B cell (primary cell): Measurements from ENCODE around the gene ZNF774. TPM values are rescaled to one million over a fixed set of nuclear protein-coding genes. Genes with fewer than 3 reads are reported as not detected.

ENCODE experiments used
- ATAC-seq: fragments of 200-7000 bp; cut with Tn5 transposase; one replicate; pipeline ENCODE4 v1.10.0; 2021; ENCODE audit warnings: low read depth, mild to moderate bottlenecking, moderate number of reproducible peaks, moderate library complexity
- CTCF ChIA-PET: fragments of 350-600 bp; sonication (Branson Sonifier 250); formaldehyde crosslinking; loops from one replicate; lab custom pipeline; 2021; ENCODE audit warnings: antibody characterized with exemption, inconsistent platforms; lab: Charles Lee
- POLR2A ChIA-PET: fragments of 350-600 bp; sonication (Branson Sonifier 250); formaldehyde crosslinking; loops from one replicate; lab custom pipeline; 2021; ENCODE audit warnings: antibody characterized with exemption; lab: Charles Lee
- DNase-seq: peaks from one replicate; pipeline ENCODE4 v3.0.0; 2013
- H2AFZ ChIP-seq: 2 replicates; pipeline ENCODE4 v1.6.1; 2012; ENCODE audit warnings: mild to moderate bottlenecking, low read depth, low read length; ENCODE audit not compliant: insufficient read depth, poor library complexity, severe bottlenecking
- H3K27ac ChIP-seq, 2 donors: 1 replicate in 1 of 2; 2 replicates in 1 of 2; pipeline ENCODE4 v1.5.1; 2012 to 2013; ENCODE audit warnings: low read length in 2 of 2, mild to moderate bottlenecking in 2 of 2, moderate library complexity in 1 of 2
- H3K27me3 ChIP-seq, 4 experiments: fragments of 200-600 bp in 1 of 4; sonication (generic) in 1 of 4; replicated peaks in 1 of 4; 1 replicate in 2 of 4; 2 replicates in 2 of 4; pipeline versions ENCODE4 v1.6.1 to v1.7.0; 2013 to 2016; ENCODE audit warnings: low read length in 3 of 4, mild to moderate bottlenecking in 2 of 4, mixed read lengths in 1 of 4, moderate library complexity in 1 of 4; ENCODE audit not compliant: insufficient read depth in 4 of 4, control insufficient read depth in 3 of 4; ENCODE audit errors: control extremely low read depth in 1 of 4
- H3K36me3 ChIP-seq, 2 experiments: replicated peaks in 1 of 2; 1 replicate in 1 of 2; 2 replicates in 1 of 2; pipeline versions ENCODE4 v1.6.1 to v1.7.1; 2013; ENCODE audit warnings: low read length in 1 of 2; ENCODE audit not compliant: insufficient read depth in 2 of 2, control insufficient read depth in 1 of 2; ENCODE audit errors: control extremely low read depth in 1 of 2, extremely low read depth in 1 of 2
- H3K4me1 ChIP-seq, 2 donors: fragments of 200-600 bp in 1 of 2; sonication (generic) in 1 of 2; 1 replicate in 1 of 2; 2 replicates in 1 of 2; pipeline versions ENCODE4 v1.5.1 to v1.6.1; 2013 to 2017; ENCODE audit warnings: low read length in 2 of 2; ENCODE audit not compliant: control insufficient read depth in 2 of 2, insufficient read depth in 2 of 2
- H3K4me2 ChIP-seq: replicated peaks from 2 replicates; pipeline ENCODE3; 2012; ENCODE audit warnings: mild to moderate bottlenecking, low read depth, low read length; ENCODE audit not compliant: poor library complexity, severe bottlenecking
- H3K4me3 ChIP-seq, 5 experiments: fragments of 200-600 bp in 1 of 5; sonication (generic) in 1 of 5; 1 replicate in 3 of 5; 2 replicates in 2 of 5; pipeline versions ENCODE4 v1.5.1 to v1.7.0; 2011 to 2016; ENCODE audit warnings: low read length in 4 of 5, mild to moderate bottlenecking in 4 of 5, low read depth in 2 of 5, control low read depth in 1 of 5, moderate library complexity in 1 of 5; ENCODE audit not compliant: insufficient read depth in 1 of 5; ENCODE audit errors: control extremely low read depth in 1 of 5, extremely low read depth in 1 of 5
- H3K79me2 ChIP-seq: fragments of 200-600 bp; sonication (generic); one replicate; pipeline ENCODE4 v1.6.0; 2016; ENCODE audit warnings: low read length; ENCODE audit not compliant: control insufficient read depth, insufficient read depth
- H3K9ac ChIP-seq: fragments of 200-600 bp; sonication (generic); 2 replicates; pipeline ENCODE4 v1.6.1; 2017; ENCODE audit warnings: mild to moderate bottlenecking, low read length, moderate library complexity
- H3K9me3 ChIP-seq, 3 donors: one replicate each; pipeline versions ENCODE4 v1.6.1 to v1.7.1; 2013; ENCODE audit warnings: low read length in 2 of 3; ENCODE audit not compliant: control insufficient read depth in 2 of 3, insufficient read depth in 1 of 3; ENCODE audit errors: control extremely low read depth in 1 of 3
- H4K20me1 ChIP-seq: 2 replicates; pipeline ENCODE4 v1.6.0; 2012; ENCODE audit warnings: mild to moderate bottlenecking, low read length; ENCODE audit not compliant: insufficient read depth, control insufficient read depth, poor library complexity, severe bottlenecking
- H3K27ac Mint-ChIP-seq: one replicate; pipeline ENCODE4 v1.8.0; 2021; ENCODE audit warnings: mixed read lengths
- H3K27me3 Mint-ChIP-seq: one replicate; pipeline ENCODE4 v1.8.0; 2021; ENCODE audit warnings: mixed read lengths
- H3K4me1 Mint-ChIP-seq: one replicate; pipeline ENCODE4 v1.8.0; 2021; ENCODE audit warnings: mixed read lengths
- H3K4me3 Mint-ChIP-seq: one replicate; pipeline ENCODE4 v1.8.0; 2021; ENCODE audit warnings: mixed read lengths
- H3K9me3 Mint-ChIP-seq: one replicate; pipeline ENCODE4 v1.8.0; 2022; ENCODE audit warnings: mixed read lengths; ENCODE audit not compliant: insufficient read depth
- EZH2 ChIP-seq: IDR thresholded peaks from 2 replicates; pipeline ENCODE4 v1.6.1; 2012; ENCODE audit warnings: borderline replicate concordance, low read depth, mild to moderate bottlenecking, moderate library complexity, low read length; ENCODE audit not compliant: insufficient read depth, poor library complexity, severe bottlenecking
- WGBS: methylation state at CpG from one replicate; pipeline ENCODE4 v1.1.5; 2013; ENCODE audit warnings: missing lambda C conversion rate; ENCODE audit not compliant: insufficient coverage; 5-methylcytosine and 5-hydroxymethylcytosine counted together
- intact Hi-C: fragments of 100-400 bp; cut with micrococcal nuclease; formaldehyde crosslinking; loops from one replicate; pipeline ENCODE4 v1.10.0; 2022
- polyA plus RNA-seq: library from polyadenylated mRNA; depleted of rRNA; stranded (reverse); fragments of >200 nt; gene quantifications from 2 replicates; pipeline ENCODE4 v1.2.3, GENCODE V29; 2012
- total RNA-seq, 2 donors: library from RNA; stranded (reverse); fragments of 120-200 nt in 1 of 2; gene quantifications; 1 replicate in 1 of 2; 2 replicates in 1 of 2; pipeline versions ENCODE4 v1.2.3 to v1.2.4, GENCODE V29; 2013 to 2022
- TF ChIP-seq, protein P1 (sequence below): fragments of 200-600 bp; IDR thresholded peaks from one replicate; pipeline ENCODE4 v1.8.0; 2022; ENCODE audit warnings: antibody characterized with exemption, mild to moderate bottlenecking

ZNF774 gene
- total and polyA plus RNA-seq, 2 donors (not counting 1 experiment from before 2014, with no cell fraction given) = 0.19 to 0.54 TPM

DNA sequence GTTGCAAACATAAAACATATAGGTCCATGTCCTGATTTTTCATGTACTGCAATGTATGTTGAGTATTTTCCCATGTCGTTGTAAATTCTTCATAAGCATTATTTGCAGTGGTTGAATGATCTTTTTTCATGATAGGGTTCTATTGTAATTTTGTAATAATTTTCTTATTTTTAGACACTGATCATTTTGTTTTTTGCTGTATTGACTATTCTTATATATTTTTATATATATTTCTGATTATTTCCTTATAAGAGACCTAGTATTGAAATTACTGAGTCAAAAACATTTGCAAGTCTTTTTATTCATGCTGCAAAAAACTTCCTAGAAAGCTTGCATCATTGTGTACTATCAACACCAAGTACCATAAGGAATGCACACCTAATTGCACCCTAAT lies 31.2 kb upstream of the ZNF774 start:
- ATAC-seq = no peak
- no CpG with 5 or more reads among the region's 1 CpG for WGBS
- no peak overlapping the region for H3K27ac Mint-ChIP-seq
- Histone ChIP-seq H3K4me1 (peaks cover 3 to 7% of the 10 kb centered on the region in 2 donors), H3K9me3 (no peaks in the 10 kb centered on the region), H3K79me2 (no peaks in the 10 kb centered on the region), H3K4me3 (no peak overlapping the region), H3K27me3 (no peaks in the 10 kb centered on the region), H4K20me1 (no peaks in the 10 kb centered on the region), H3K4me2 (no peak overlapping the region), H2AFZ (no peak overlapping the region), H3K27ac (no peak overlapping the region), H3K36me3 (no peaks in the 10 kb centered on the region), H3K9ac (no peak overlapping the region)
- H3K27me3 Mint-ChIP-seq = peaks cover 3% of the 10 kb centered on the region
- H3K4me1 Mint-ChIP-seq = peaks cover 5% of the 10 kb centered on the region
- TF ChIP-seq EZH2 = no peak
- TF ChIP-seq, protein P1, sequence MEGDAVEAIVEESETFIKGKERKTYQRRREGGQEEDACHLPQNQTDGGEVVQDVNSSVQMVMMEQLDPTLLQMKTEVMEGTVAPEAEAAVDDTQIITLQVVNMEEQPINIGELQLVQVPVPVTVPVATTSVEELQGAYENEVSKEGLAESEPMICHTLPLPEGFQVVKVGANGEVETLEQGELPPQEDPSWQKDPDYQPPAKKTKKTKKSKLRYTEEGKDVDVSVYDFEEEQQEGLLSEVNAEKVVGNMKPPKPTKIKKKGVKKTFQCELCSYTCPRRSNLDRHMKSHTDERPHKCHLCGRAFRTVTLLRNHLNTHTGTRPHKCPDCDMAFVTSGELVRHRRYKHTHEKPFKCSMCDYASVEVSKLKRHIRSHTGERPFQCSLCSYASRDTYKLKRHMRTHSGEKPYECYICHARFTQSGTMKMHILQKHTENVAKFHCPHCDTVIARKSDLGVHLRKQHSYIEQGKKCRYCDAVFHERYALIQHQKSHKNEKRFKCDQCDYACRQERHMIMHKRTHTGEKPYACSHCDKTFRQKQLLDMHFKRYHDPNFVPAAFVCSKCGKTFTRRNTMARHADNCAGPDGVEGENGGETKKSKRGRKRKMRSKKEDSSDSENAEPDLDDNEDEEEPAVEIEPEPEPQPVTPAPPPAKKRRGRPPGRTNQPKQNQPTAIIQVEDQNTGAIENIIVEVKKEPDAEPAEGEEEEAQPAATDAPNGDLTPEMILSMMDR = no peak
- H3K4me3 Mint-ChIP-seq = no peak overlapping the region
- intact Hi-C loops = loop anchor here (1.0 kb wide), 3 partner anchors 161 to 564 kb away; no protein-coding TSS in a partner anchor
- no peaks in the 10 kb centered on the region for H3K9me3 Mint-ChIP-seq
- no peak for DNase-seq
- CTCF ChIA-PET = interaction anchor here (0.7 to 4.7 kb wide), 33 partner anchors 10 to 951 kb away, joined by 3 to 89 read pairs (median 6); partner anchors contain the start of genes HDDC3, SEMA4B, TTLL13 and UNC45A
- POLR2A ChIA-PET = no interaction called here

DNA sequence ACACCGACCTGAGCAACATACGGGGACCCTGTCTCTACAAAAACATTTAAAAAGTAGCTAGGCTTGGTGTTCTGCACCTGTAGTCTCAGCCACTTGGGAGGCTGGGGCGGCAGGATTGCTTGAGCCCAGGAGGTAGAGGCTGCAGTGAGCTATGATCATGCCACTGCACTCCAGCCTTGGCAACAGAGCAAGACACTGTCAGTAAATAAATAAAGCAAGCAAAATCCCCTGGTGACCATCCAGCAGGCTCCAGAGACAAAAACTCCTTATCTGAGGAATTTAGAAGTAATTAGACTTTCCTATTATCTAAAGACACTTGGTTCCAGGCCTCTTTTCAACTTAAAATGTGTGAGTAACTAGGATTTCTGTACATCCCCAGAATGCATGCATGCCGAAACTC lies 29.5 kb upstream of the ZNF774 start:
- Mint-ChIP-seq H3K27me3 (peaks cover 3% of the 10 kb centered on the region), H3K4me3 (no peak overlapping the region), H3K9me3 (no peaks in the 10 kb centered on the region), H3K4me1 (peaks cover 5% of the 10 kb centered on the region), H3K27ac (no peak overlapping the region)
- Histone ChIP-seq H4K20me1 (no peaks in the 10 kb centered on the region), H3K4me1 (peaks cover 3 to 7% of the 10 kb centered on the region in 2 donors), H3K27me3 (no peaks in the 10 kb centered on the region), H3K9ac (no peak overlapping the region), H3K27ac (no peak overlapping the region), H3K9me3 (no peaks in the 10 kb centered on the region), H2AFZ (no peak overlapping the region), H3K4me3 (no peak overlapping the region), H3K79me2 (no peaks in the 10 kb centered on the region), H3K36me3 (no peaks in the 10 kb centered on the region), H3K4me2 (no peak overlapping the region)
- DNase-seq (no peak), ATAC-seq (no peak)
- intact Hi-C loops = no loop called here
- 100% methylated on average over 4 of the region's 4 CpGs for whole genome bisulfite sequencing
- CTCF ChIA-PET = interaction anchor here (0.5 to 4.7 kb wide), 2 partner anchors 159 to 182 kb away, joined by 3 to 89 read pairs; no protein-coding TSS in a partner anchor
- TF ChIP-seq, protein P1 = no peak
- no peak for TF ChIP-seq EZH2
- POLR2A ChIA-PET = no interaction called here
